Measurements from ENCODE around the gene TAMM41.
"Not testable (repeated sequence)": the region's sequence is repeated elsewhere in the genome, so short reads cannot be mapped to it uniquely, and the experiment has no call there.

The TAMM41 gene

DNA sequence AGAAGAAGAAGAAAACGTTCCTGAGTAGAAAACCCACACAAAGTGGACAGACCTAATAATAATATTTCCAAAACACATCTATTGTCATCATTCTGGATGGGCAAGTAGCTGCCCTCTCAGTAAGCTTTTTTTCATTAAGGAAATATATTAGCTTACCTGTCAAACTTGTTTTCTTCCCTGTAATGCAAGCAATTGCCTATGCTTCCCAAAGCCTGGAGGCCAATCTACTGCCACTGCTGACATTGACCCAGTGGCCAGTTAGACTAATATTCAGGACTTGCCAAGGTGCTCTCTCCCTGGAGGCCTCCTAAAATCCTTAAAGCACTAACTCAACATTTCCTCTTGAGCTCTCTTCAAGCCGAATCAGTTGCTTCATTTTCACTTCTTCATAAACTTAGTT, 86.7 kb downstream of the TAMM41 start:
- no peak for DNase-seq

DNA sequence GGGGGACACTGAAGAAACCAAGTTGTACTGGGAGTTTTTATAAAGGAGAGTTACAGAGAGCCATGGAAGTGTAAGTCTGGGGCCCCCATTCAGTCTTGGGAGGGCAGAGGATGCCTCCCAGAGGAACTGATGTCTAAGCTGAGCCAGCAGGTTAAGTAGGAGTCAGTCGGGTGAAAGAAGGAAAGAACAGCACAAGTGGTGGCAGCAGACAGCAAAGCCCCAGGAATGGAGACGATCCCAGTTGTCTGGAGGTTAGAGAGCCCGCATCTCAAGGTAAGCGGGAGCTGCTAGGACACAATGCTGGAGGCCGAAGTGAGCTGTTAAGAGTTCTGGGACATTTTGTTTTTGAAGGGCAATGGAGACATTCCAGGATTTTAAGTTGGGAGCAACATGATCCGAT, 88.8 kb downstream of the TAMM41 start:
- DNase-seq = no peak

DNA sequence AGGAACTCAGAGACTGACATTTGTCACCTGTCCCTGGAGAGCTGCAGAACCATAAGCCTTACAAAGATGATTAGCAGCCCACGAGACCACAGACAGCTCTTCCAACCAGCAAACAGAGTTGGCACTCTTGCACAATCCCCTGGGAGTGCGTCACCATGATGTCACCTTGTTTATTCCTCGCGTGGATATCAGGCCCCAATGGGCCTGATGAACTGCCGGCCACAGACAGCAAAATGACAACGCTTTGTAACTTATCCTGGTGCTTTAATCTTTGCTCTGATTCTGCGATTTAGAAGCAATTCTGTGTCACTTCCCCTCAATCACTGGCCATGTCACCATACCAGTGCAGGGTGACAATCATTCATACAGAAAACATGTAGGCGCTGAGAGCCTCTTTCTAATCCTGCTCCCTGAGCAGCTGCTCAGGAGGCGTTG, 89.2 kb downstream of the TAMM41 start:
- peak; percentile 15 for DNase-seq

DNA sequence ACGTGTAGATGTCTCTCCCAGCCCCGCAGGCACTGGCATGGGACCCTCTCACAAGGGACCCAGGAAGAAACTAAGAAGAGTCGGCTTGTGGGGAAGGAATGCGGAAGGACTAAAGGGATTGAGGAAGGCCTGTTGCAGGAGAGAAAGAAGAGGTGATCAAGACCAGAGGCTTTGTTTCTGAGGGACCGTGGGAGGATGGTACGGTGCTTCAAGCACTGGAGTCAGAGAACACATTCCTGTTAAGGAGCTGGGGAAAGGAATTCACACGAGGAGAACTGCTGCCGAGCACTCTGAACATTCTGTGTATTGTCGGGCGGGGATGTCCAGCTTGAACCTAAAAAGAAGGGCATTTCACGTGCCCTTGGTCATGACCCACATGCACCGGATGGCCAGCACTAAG, 91.4 kb downstream of the TAMM41 start:
- no peak for DNase-seq

DNA sequence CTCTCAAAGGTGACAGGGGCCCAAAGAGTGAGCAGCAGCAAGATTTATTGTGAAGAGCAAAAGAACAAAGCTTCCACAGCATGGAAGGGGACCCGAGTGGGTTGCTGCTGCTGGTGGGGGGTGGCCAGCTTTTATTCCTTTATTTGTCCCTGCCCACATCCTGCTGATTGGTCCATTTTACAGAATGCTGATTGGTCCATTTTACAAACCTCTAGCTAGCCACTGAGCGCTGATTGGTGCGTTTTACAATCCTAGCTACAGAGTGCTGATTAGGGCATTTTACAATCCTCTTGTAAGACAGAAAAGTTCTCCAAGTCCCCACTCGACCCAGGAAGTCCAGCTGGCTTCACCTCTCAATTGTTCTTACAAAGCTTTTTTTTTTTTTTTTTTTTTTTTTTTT, 94.4 kb downstream of the TAMM41 start:
- not testable (repeated sequence) for DNase-seq

DNA sequence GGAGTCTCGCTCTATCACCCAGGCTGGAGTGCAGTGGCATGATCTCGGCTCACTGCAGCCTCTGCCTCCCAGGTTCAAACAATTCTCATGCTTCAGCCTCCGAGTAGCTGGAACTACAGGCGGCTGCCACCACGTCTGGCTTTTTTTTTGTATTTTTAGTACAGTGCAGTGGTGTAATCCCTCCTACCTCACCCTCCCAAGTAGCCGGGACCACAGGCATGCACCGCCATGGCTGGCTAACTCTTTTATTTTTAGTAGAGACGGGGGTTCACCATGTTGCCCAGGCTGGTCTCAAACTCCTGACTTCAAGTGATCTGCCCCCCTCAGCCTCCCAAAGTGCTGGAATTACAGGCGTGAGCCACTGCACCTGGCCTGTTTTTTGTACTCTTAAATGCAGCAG, 98.4 kb downstream of the TAMM41 start:
- not testable (repeated sequence) for DNase-seq
